ENCODE results near the gene ZBED1. TPM values are rescaled to one million over a fixed set of nuclear protein-coding genes. Genes with fewer than 3 reads are reported as not detected.
"Not testable (repeated sequence)": the region's sequence is repeated elsewhere in the genome, so short reads cannot be mapped to it uniquely, and the experiment has no call there.

ZBED1 gene
- total RNA-seq, 1 donor from 2014 or later = 32.1 TPM

DNA sequence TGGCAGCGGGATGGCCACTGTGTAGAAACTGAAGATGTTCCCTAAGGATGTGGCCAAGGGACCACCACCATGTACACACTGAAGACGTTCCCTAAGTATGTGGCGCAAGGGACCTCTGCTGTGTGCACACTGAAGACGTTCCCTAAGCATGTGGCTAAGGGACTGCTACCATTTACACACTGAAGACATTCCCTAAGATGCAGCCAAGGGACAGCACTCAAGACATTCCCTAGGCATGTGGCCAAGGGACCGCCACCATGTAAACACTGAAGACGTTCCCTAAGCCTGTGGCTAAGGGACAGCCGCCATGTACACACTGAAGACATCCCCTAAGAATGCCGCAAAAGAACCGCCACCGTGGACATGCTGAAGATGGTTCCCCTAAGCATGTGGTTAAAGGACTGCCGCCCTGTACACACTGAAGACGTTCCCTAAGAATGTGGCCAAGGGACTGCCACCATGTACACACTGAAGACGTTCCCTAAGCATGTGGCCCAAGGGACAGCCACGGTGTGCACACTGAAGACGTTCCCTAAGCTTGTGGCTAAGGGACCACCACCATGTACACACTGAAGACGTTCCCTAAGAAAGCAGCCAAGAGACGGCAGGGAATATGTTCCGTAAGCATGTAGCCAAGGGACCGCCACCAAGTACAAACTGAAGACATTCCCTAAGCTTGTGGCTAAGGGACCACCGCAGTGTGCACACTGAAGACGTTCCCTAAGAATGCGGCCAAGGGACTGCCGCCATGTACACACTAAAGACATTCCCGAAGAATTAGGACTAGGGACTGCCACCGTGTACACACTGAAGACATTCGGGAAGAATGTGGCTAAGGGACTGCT, 43.3 kb downstream of the ZBED1 start:
- DNase-seq (ENCODE audit: low read depth in 2 of 2) = no peak

GRCh38 chrX:2456091-2456490, 44.7 kb downstream of the ZBED1 start:
- not testable (repeated sequence) for DNase-seq (ENCODE audit: low read depth in 2 of 2)

GRCh38 chrX:2454620-2455019, 46.2 kb downstream of the ZBED1 start:
- not testable (repeated sequence) for DNase-seq (ENCODE audit: low read depth in 2 of 2)

DNA sequence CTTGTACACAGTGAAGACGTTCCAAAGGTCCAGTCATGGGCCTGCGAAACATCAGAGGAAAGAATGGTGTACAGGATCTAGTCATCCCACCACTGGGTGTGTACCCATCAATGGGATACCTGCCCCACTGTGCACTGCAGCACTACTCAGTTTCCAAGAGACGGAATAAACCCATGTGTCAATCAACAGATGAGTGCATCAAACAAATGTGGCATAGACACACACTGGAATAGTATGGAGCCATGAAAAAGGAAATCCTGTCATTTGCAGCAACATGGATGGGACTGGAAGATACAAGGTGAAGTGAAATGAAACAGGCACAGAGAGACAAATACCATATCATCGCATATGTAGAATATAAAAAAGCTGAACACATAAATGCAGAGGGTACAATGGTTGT, 48.0 kb downstream of the ZBED1 start:
- DNase-seq (ENCODE audit: low read depth in 2 of 2) = no peak

GRCh38 chrX:2452317-2452784, 48.4 kb downstream of the ZBED1 start:
- DNase-seq (ENCODE audit: low read depth in 2 of 2) = no peak

- no peak for DNase-seq (ENCODE audit: low read depth in 2 of 2)
Measured at GRCh38 chrX:2451501-2452316, 49.1 kb downstream of the ZBED1 start.

DNA sequence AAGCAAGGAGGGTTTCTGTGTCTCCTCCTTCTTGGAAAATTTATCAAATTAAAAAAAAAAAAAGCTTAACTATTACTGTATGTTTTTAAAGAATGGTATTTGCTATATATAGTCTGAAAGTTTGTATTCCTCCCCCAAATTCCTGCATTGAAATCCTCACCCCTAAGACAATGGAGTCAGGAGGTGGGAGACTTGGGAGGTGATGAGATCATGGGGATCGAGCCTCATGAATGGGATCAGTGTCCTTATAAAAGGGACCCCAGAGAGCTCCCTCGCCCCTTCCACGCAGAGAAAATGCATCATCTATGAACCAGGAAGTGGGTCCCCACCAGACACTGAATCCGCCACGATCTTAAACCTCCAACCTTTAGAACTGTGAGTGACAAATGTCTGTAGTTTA, 50.1 kb downstream of the ZBED1 start:
- no peak for DNase-seq (ENCODE audit: low read depth in 2 of 2)

DNA sequence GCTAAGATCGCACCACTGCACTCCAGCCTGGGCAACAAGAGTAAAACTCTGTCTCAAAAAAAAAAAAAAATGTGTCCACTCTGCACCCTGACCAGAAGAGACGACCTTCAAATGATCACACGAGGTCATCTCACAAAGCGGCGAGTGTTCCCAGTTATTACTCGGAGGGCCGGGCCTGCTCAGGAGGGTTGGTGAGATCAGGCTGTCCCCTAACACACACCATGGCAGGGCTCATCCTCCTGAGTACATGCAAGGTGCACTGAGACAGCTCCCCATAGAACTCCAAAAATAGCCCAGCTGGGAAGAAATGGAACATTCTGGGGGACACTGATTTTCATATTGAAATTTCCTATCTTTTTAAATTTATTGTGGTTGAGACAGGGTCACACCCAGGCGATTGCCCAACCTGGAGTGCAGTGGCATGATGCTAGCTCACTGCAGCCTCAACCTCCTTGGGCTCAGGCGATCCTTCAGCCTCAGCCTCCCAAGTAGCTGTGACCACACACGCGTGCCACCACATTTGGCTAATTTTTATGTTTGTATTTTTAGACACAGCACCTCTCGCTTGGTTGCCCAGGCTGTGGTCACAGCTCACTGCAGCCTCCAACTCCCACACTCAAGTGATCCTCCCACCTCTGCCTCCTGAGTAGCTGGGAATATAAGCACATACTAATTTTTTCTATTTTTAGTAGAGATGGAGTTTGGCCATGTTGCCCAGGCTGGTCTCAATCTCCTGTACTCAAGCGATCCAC, 51.5 kb downstream of the ZBED1 start:
- DNase-seq (ENCODE audit: low read depth in 2 of 2) = no peak

- DNase-seq (ENCODE audit: low read depth in 2 of 2) = no peak
Measured at GRCh38 chrX:2447484-2447883, 53.3 kb downstream of the ZBED1 start.

GRCh38 chrX:2446815-2447214, 54.0 kb downstream of the ZBED1 start:
- no peak for DNase-seq (ENCODE audit: low read depth in 2 of 2)

DNA sequence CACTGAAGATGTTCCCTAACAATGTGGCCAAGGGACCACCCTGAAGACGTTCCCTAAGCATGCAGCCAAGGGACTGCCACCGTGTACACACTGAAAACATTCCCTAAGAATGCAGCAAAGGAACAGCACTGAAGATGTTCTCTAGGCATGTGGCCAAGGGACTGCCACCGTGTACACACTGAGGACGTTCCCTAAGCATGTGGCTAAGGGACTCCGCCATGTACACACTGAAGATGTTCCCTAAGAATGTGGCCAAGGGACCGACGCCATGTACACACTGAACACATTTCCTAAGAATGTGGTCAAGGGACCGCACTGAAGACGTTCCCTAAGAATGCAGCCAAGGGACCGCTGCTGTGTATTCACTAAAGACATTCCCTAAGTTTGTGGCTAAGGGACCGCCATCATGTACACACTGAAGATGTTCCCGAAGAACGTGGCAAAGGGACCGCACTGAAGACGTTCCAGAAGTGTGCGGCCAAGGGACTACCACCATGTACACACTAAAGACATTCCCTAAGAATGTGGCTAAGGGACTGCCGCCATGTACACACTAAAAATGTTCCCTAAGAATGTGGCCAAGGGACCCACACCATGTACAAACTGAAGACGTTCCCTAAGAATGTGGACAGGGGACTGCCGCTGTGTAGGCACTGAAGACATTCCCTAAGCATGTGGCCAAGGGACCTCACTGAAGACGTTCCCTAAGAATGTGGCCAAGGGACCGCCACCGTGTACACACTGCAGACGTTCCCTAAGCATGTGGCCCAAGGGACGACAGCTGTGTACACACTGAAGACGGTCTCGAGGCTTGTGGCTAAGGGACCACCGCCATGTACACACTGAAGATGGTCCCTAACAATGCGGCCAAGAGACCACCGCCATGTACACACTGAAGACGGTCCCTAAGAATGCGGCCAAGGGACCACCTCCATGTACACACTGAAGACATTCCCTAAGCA, 54.8 kb downstream of the ZBED1 start:
- DNase-seq (ENCODE audit: low read depth in 2 of 2) = no peak

DNA sequence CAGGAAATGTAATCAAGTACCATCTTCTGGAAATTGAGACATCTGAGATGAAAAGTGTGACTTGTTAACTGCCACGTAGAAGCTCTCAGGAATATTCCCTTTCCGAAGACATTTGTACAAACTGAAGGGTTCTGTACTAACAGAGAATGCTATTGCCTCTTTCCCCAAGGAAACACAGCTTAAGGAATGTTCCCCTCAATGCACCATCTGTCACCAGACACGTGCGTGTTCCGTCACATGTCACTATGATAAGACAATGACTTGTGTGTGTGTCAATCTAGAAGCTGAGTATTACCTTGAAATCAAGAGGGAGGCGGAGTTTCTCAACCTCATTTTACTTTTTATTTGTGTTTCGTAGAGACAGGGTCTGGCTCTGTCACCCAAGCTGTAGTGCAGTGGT, 58.1 kb downstream of the ZBED1 start:
- DNase-seq (ENCODE audit: low read depth in 2 of 2) = no peak

DNA sequence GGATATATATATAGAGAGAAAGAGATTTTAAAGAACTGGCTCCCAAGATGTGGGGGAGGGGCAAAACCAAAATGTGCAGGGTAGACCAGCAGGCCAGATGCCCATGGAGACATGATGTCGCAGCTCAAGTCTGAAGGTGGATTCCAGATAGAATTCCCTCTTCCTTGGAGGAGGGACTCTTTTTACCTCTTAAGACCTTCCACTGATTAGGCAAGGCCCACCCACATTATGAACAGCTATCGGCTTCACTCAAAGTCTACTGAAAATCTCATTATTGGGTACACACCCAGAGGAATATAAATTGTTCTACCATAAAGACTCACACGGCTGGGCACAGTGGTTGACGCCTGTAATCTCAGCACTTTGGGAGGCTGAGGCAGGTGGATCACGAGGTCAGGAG, 59.3 kb downstream of the ZBED1 start:
- DNase-seq (ENCODE audit: low read depth in 2 of 2) = no peak

DNA sequence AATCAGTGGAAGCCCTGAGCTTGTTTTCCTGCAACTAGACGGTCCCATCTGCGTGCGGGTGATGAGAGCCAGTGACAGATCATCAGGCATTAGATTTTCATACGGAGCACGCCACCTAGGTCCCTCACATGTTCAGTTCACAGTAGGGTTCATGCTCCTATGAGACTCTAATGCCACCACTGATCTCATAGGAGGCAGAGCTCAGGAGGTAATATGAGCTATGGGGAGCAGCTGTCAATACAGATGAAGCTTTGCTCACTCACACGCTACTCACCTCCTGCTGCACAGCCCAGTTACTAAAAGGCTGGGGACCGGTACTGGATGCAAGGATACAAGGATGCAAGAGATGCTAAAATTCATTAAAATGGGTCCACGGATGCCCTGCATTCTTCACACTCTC, 61.2 kb downstream of the ZBED1 start:
- DNase-seq (ENCODE audit: low read depth in 2 of 2) = no peak

Other genes starting within 250 kb of the ZBED1 start
- 13.7 and 16.4 TPM in 2 replicates for gene DHRSX, start within 50 bp of the ZBED1 start, total RNA-seq
- 199 and 231 TPM in 2 replicates for gene CD99, start 190.3 kb upstream of the ZBED1 start, total RNA-seq

Data from dermis microvascular lymphatic vessel endothelial cell (primary cell).